Brain microvascular endothelial cell (primary cell): ENCODE measurements around the gene RET.
"Not testable (repeated sequence)": the region's sequence is repeated elsewhere in the genome, so short reads cannot be mapped to it uniquely, and the experiment has no call there.

Source experiments
- DNase-seq: peaks from one replicate; pipeline ENCODE4 v3.0.0-alpha.2; 2020
- H3K27ac ChIP-seq: fragments of 250-450 bp; sonication (Bioruptor Pico); 2 replicates; pipeline ENCODE4 v1.5.1; 2020; ENCODE audit warnings: mild to moderate bottlenecking, moderate library complexity
- H3K27me3 ChIP-seq: fragments of 250-450 bp; sonication (Bioruptor Pico); replicated peaks from 2 replicates; pipeline ENCODE4 v1.5.1; 2020; ENCODE audit warnings: mild to moderate bottlenecking
- H3K36me3 ChIP-seq: fragments of 250-450 bp; sonication (Bioruptor Pico); replicated peaks from 2 replicates; pipeline ENCODE4 v1.5.1; 2020; ENCODE audit warnings: mild to moderate bottlenecking
- H3K4me3 ChIP-seq: 2 replicates; pipeline ENCODE4 v1.5.1; 2011; ENCODE audit warnings: low read depth, mild to moderate bottlenecking, control low read depth, low read length, moderate library complexity
- in situ Hi-C: cut with HindIII; loops from 2 replicates; pipeline ENCODE4 v1.10.0; 2017; ENCODE audit warnings: low sequenced_read_pairs, low pct_ligation_motif_present
- TF ChIP-seq, protein P1 (sequence below): IDR thresholded peaks from 2 replicates; pipeline ENCODE4 v1.5.1; 2011; ENCODE audit warnings: low read depth, mild to moderate bottlenecking, moderate library complexity, low read length, control low read depth, inconsistent platforms; ENCODE audit errors: missing control alignments

Gene RET

DNA sequence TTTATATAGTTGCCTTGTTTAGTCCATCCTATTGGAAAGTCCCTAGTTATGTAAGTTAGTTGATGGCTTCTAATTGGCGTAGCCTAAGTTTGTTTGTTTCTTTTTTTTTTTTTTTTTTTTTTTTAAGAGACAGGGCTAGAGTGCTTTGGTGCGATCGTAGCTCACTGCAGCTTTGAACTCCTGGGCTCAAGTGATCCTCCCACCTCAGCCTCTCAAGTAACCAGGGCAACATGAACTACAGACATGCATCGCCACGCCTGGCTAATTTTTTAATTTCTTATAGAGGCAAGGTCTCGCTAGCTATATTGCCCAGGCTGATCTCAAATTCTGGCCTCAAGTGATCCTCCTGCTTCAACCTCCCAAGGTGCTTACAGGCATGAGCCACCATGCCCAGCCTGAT is 68.4 kb downstream of the RET start:
- DNase-seq, result no peak
- H3K27me3 ChIP-seq, result no peaks in the 10 kb centered on the region
- no peak overlapping the region for H3K27ac ChIP-seq
- H3K4me3 ChIP-seq, result no peak overlapping the region
- in situ Hi-C loops, result no loop called here
- H3K36me3 ChIP-seq, result no peaks in the 10 kb centered on the region
- TF ChIP-seq, protein P1, sequence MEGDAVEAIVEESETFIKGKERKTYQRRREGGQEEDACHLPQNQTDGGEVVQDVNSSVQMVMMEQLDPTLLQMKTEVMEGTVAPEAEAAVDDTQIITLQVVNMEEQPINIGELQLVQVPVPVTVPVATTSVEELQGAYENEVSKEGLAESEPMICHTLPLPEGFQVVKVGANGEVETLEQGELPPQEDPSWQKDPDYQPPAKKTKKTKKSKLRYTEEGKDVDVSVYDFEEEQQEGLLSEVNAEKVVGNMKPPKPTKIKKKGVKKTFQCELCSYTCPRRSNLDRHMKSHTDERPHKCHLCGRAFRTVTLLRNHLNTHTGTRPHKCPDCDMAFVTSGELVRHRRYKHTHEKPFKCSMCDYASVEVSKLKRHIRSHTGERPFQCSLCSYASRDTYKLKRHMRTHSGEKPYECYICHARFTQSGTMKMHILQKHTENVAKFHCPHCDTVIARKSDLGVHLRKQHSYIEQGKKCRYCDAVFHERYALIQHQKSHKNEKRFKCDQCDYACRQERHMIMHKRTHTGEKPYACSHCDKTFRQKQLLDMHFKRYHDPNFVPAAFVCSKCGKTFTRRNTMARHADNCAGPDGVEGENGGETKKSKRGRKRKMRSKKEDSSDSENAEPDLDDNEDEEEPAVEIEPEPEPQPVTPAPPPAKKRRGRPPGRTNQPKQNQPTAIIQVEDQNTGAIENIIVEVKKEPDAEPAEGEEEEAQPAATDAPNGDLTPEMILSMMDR, result no peak

DNA sequence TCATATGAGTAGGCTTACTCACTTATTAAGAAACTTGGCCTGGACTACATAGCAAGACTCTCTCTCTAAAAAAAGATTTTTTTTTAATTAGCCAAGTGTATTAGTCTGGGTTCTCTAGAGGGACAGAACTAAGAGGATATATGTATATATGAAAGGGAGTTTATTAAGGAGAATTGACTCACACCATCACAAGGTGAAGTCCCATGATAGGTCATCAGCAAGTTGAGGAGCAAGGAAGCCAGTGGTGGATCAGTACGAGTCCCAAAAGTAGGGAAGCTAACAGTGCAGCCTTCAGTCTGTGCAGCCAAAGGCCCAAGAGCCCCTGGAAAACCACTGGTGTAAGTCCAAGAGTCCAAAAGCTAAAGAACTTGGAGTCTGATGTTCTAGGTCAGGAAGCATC is 69.1 kb downstream of the RET start:
- H3K27ac ChIP-seq, DNase-seq, H3K27me3 ChIP-seq, in situ Hi-C loops, H3K4me3 ChIP-seq, H3K36me3 ChIP-seq: not testable (repeated sequence)

DNA sequence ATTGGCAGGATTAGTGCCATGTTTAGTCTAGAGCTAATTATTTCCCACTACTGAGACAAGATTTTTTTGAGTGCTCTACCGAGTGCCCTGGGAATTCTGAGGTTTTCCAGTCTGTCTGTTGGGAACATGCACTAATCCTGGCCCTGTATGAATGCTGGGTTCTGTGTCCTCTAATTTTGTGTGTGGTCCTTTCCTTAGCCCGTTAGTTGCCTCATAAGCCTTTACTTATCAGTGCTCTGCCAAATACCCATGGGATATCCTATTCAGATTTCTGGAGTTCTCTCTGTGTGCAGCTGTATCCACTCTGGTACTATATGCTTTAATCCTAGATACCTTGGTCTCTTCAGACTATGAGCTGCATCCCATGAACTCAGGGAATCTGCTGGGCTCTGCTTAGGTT is 74.5 kb downstream of the RET start:
- Histone ChIP-seq H3K36me3 (no peaks in the 10 kb centered on the region), H3K4me3 (no peak overlapping the region), H3K27ac (no peak overlapping the region), H3K27me3 (no peaks in the 10 kb centered on the region)
- no peak for DNase-seq
- TF ChIP-seq, protein P1, result no peak
- in situ Hi-C loops, result no loop called here

DNA sequence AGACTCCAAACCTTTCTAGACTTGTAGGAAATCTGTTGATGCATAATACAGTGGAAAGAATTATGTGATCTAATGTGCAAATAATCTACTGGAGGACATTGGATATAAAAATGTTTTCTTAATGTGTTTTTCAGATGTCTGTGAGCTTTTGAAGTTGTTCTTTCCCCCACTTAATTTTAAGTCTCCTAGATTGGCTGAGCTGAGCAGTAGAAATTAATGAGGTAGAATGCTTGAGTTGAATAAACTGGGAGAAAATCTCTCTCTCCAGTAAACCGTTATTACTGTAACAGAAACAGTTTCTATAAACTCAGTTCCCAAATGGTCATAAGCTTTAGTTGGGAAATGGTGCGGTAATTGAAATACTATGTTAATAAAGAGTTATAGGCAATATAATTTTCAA is 77.0 kb downstream of the RET start:
- DNase-seq, result no peak
- Histone ChIP-seq H3K27ac (no peak overlapping the region), H3K4me3 (no peak overlapping the region), H3K27me3 (no peaks in the 10 kb centered on the region), H3K36me3 (no peaks in the 10 kb centered on the region)
- TF ChIP-seq, protein P1, result no peak
- in situ Hi-C loops, result no loop called here

DNA sequence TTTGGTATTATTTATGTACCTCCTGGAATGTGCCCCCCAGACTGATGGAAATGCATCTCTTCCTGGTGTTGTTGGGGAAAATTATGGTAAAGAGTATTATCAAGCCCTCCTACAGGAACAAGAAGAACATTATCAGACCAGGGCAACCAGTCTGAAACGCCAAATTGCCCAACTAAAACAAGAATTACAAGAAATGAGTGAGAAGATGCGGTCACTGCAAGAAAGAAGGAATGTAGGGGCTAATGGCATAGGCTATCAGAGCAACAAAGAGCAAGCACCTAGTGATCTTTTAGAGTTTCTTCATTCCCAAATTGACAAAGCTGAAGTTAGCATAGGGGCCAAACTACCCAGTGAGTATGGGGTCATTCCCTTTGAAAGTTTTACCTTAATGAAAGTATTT is 78.4 kb downstream of the RET start:
- no peaks in the 10 kb centered on the region for H3K36me3 ChIP-seq
- H3K27ac ChIP-seq, result no peak overlapping the region
- no peak overlapping the region for H3K4me3 ChIP-seq
- no peaks in the 10 kb centered on the region for H3K27me3 ChIP-seq
- TF ChIP-seq, protein P1, result no peak
- no peak for DNase-seq
- in situ Hi-C loops, result no loop called here

DNA sequence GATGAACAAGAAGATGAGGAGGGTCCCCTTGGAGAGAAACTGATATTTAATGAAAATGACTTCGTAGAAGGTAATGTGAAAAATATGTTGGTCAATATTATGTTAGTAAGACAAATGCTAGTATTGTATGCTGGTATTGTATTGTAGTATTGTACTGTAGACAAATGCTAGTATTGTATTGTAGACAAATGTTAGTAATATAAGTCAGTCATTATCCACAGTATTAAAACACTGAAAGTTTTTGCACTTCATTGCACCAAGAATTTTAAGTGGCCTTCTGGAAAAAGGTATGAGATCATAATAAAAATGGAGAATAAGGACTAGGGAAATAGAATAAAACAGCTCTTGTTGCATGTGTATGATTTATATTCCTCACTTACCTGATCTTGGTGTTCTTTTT is 78.9 kb downstream of the RET start:
- DNase-seq, result no peak
- TF ChIP-seq, protein P1, result no peak
- Histone ChIP-seq H3K4me3 (no peak overlapping the region), H3K27ac (no peak overlapping the region), H3K36me3 (no peaks in the 10 kb centered on the region), H3K27me3 (no peaks in the 10 kb centered on the region)
- in situ Hi-C loops, result no loop called here
